ENCODE results near the gene CHSY1. TPM values are rescaled to one million over a fixed set of nuclear protein-coding genes. Genes with fewer than 3 reads are reported as not detected.
A peak's percentile ranks its signal among the peaks of the same experiment; 100 is the strongest.

CHSY1 gene
- total RNA-seq, 1 experiment from 2014 or later: 9.5 TPM

DNA sequence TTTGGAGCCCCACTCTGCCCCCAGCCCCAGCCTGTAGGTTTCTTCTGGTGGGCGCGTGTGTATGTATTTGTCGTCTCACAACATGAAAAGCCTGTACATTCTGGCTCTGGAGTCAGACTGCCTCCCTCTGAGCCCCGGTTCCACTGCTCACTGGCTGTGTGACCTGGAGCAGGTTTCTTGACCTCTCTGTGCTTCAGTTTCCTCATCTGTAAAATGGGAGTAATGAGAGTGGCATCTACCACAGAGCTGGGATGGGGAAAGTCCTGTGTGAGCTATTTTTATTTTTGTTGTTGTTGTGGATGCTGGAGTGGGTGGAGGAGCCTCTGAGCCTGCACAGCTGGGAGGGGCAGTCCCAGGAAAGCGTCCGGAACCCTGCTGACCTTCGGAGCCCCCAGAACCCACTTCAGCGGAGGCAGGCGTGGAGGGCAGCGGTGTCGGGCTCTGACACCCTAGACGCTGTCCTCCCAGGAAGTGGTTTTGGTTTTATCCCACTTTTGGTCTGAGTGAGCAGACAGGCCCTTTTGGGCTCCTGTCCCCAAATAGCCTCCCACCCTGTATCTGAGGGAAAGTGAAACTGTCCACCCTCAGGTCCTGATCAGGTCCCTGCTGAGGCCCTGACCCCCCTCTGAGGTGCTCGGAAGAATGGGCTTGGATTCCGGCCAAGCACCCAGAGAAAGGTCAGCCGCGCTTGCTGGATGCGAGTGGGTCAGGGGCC is 103.5 kb downstream of the CHSY1 start:
- in situ Hi-C loops (cut with HindIII; ENCODE audit: low sequenced_read_pairs): no loop called here
- DNase-seq (ENCODE audit: low spot score): no peak

DNA sequence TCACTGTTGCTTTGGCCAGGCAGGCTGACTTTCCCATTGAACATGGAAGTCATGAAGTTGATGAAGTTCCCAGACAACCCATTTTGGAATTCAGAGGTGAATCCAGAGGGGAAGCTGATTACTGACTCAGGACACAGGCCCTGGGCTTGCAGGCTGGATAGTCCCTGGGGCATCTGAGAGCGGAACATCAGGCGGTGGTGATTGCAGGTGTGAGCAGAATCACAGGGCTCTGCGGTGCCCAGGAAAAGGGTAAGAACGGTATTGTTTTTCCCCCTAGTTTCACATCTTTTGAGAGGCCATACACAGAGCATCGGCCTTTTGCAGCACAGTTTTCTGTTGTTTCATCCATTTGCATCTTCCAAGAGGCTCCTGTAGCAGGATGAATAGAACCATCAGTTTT is 104.7 kb downstream of the CHSY1 start:
- in situ Hi-C loops (cut with HindIII; ENCODE audit: low sequenced_read_pairs): no loop called here
- no peak for DNase-seq (ENCODE audit: low spot score)

DNA sequence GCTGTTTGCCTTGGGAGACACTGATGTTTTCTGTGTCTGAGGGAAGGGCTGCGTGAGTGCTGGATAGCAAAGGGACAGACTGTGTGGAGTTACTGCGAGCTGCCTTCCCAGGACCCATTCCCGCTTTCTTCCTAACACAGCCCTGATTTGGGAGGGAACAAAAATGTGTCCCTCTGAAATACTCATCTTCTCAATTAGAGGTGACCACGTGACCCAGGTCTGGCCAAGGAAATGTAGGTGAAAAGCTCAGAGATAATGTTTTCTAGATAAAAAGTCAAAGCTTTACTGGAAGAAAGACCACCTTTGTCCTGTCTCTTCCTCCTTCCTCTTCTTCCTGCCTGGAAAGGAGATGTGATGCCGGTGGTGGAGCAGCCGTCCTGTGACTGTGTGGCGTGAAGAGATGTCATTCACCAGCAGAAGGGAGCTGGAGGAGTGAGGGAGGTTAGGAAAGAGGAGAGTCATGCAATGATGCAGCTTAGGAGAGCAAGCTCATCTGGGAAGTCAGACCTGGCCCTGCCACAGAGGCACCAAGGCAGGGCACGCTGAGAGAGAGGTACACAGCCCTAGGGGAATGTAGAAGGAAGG is 105.6 kb downstream of the CHSY1 start:
- no peak for DNase-seq (ENCODE audit: low spot score)
- in situ Hi-C loops (cut with HindIII; ENCODE audit: low sequenced_read_pairs): no loop called here

DNA sequence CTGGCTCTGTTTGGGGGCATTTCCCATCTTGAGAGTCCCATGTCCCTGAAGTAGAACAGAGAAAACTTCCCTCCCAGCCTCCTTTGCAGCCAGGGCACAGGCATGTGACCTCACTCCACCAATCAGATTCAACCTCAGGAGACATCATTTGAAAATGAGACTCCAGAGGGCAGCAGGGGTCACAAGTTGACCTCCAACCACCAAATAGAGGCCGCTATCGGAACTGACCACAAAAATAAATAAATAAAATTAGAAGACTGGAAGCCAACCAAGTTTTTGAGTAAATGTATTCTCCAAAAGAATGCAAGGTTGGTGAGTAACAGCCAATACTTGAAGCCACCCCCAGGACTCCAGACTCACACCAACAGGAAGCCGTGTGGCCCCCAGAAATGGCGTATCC is 106.5 kb downstream of the CHSY1 start:
- in situ Hi-C loops (cut with HindIII; ENCODE audit: low sequenced_read_pairs): no loop called here
- DNase-seq (ENCODE audit: low spot score): no peak

DNA sequence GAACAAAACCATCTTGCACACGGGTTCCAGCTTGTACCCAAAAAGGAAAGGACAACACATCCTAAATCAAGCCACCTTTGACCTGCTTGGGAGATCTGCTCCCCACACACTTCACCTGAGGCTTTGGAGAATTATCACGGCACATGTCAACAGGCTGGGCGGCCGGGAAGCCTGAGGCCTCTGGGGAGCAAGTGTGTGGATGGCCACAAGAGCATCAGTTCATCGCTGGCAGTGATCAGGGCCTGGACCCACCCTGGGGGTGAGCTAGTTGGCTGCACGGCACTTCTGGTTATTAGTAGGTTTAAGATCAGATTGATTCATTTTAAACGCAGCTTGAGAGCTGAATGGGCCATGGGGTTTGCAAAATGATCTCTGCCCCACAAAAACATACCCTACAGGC is 108.5 kb downstream of the CHSY1 start:
- in situ Hi-C loops (cut with HindIII; ENCODE audit: low sequenced_read_pairs): no loop called here
- no peak for DNase-seq (ENCODE audit: low spot score)

DNA sequence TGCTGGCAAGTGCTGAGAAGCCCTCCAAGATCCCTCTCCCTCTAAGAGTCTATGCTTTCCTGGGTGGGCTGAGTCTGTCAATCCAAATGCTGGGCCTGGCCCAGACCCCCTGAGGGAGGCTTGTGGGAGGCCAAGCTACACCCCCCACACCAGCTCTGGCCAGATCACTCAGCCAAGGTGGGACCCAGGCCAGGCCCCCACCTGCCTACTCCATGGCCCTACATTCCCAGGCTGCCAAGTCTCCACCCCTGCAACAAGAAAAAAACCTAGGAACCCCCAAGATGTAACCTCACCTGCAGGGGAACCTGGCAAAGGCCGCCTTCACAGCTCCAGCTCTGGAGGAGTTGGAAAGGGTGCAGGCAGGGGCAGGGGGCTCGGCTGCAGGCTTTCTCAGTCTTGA is 109.1 kb downstream of the CHSY1 start:
- in situ Hi-C loops (cut with HindIII; ENCODE audit: low sequenced_read_pairs): no loop called here
- DNase-seq (ENCODE audit: low spot score): no peak

DNA sequence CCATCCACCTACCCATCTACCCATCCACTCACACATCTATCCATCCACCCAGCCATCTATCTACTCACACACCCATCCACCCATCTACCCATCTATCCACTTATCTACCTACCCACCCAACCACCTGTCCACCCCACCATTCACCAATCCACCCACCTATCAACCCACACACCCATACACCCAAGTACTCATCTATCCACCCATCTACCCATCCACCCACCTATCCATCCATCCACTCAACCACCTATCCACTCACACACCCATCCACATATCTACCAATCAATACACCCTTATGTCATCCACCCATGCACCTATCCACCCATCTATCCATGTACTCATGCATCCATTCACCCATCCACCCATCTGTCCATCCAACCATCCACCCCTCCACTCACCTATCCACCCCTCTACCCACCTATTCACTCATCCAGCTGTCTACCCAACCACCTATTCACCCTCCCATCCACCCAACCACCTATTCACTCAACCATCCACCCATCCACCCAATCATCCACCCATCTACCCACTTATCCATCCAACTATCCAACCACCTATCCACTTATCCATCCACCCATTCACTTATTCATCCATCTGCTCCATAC is 109.8 kb downstream of the CHSY1 start:
- no peak for DNase-seq (ENCODE audit: low spot score)
- in situ Hi-C loops (cut with HindIII; ENCODE audit: low sequenced_read_pairs): no loop called here

DNA sequence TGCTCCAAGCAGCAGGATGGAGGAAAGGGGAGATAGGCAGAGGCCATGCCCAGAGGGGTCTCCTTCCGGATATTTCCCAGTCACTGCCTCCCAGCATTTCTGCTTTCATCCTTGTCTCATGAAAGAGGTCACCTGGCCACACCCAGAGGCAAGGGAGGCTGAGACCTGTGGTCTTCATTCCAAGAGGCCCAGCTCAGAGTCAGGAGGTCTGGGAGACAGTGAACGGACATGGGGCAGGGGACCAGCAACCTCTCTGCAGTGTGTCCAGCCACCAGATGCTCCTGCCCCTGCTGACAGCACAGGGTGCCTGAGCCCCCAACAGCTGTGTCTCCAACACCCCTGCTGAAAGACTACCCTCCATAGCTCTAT is 111.2 kb downstream of the CHSY1 start:
- no peak for DNase-seq (ENCODE audit: low spot score)
- in situ Hi-C loops (cut with HindIII; ENCODE audit: low sequenced_read_pairs): no loop called here

DNA sequence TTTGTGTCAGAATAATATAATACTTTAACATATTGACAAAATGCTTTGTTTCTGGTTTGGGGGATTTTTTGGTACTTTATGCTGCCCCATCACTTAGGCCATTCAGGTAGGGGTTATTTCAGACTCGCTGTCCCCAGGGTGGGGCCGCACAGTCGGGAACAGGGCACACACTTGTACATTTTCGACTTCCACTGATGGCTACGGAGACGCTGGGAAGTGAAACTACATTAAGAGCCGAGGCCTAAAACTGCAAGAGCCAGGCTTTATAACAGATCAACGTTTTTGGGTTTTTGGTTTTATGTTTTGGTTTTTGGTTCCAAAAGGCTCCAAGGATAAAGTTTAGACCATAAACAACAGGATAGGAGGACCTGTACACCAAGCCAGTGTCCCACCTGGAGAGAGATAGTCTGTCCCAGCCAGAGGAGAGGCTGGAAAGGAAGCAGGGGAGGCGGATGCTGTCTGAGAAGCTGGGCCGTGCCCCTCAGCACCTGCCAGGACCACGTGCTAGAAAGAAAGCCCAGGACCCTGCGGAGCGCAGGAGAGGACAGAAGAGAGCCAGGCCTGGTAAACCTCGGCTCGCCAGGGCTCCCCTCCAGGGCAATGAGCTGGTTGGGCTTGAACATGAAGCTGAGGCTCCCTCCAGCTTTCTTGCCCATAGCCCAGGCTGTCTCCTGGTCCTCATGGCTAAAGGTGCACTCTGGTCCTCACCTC is 111.7 kb downstream of the CHSY1 start:
- in situ Hi-C loops (cut with HindIII; ENCODE audit: low sequenced_read_pairs): no loop called here
- no peak for DNase-seq (ENCODE audit: low spot score)

DNA sequence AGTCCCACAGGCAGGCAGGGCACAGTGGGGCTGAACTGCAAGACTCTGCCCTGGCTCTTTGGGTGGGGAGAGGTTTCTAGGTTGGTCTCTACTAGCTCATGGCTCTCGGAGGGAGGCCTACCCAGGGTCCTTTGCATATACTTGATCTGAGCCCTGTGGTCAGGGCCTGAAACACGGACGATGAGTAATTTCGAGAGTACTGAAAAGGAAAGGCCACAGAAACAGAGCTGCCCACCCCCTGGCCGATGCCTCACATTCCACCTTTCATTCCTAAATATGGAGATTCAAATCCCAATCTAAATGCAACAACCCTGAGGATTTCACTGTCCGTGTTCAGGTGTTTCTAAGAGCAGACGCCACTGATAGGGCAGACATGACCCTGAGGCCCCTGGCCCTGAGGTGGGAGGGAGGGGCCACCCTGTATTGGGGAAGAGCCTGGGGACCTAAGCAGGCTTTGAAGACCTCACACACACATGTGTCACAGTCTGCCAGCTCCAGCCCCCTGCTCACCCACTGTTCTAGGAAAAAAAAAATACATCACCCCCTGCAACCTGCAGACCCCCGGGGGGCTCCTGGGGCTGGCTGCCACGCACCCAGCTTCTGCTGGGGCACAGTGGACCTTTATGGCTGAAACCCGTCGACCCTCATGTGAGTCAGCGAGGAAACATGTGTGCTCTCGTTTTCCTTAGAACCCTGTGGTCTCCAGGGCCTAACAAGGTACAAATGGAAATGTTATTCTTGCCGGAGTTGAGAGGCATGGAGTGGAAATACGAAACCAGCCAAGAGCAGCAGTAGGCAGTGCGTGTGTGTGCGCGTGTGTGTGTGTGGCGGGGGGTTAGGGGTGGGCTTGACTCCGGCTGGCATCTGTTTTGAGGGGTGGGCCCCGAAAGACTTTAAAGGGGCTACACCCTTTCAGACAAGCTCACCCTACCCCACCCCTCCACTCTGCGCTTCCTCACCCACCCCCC is 112.7 kb downstream of the CHSY1 start:
- DNase-seq (ENCODE audit: low spot score): no peak
- in situ Hi-C loops (cut with HindIII; ENCODE audit: low sequenced_read_pairs): no loop called here

DNA sequence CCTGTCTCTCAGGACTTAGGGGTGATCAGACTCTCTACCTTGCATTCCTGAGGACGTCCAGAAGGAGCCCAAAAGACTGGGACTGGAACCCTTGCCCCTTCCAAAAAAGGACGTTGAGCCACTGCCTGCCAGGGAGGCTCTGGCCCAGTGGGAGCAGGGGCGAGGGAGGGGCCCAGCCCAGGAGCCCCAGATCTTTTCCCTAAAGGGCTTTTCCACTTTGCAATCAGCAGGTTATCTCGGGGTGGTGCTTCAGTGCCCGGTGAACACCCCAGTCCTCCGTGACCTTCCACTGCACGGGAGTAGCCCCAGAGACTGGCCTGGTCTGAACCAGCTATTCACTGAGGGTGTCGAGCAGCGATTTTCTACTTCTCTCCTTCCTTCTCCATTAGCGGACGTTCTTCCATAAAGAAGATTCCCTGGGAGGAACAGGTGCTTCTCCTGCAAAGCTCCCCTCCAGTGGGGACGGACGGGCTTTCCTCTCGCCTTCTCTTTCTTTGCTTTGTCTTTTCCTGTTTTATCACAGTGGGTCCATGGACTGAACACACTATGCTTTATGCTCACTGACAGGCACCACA is 113.7 kb downstream of the CHSY1 start:
- DNase-seq (ENCODE audit: low spot score): no peak
- in situ Hi-C loops (cut with HindIII; ENCODE audit: low sequenced_read_pairs): no loop called here

DNA sequence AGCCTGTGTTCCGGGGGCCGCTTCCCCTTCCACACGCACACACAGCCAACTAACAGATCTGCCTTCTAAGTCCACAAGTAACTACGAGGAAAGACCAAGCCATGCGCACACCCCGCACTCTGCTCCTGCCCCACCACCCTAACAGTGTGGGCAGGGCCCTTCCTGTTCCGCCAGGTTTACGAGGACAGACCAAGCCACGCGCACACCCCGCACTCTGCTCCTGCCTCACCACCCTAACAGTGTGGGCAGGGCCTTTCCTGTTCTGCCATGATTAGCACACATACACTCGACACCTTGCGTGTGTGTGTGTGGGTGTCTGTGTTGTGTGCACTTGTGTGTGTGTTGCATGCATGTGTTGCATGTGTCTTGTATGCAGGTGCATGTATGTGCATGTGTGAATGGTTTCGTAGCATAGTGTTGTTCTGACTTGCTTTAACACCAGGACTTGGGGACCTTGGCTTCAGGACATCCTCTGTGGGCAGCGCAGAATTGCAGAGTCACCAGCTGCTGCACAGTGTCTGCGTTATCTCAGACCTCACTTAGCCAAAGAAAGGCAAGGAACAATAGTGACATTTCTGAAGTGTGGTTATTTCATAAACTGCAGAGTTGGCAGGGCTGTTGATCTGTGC is 114.4 kb downstream of the CHSY1 start:
- no peak for DNase-seq (ENCODE audit: low spot score)
- in situ Hi-C loops (cut with HindIII; ENCODE audit: low sequenced_read_pairs): no loop called here

DNA sequence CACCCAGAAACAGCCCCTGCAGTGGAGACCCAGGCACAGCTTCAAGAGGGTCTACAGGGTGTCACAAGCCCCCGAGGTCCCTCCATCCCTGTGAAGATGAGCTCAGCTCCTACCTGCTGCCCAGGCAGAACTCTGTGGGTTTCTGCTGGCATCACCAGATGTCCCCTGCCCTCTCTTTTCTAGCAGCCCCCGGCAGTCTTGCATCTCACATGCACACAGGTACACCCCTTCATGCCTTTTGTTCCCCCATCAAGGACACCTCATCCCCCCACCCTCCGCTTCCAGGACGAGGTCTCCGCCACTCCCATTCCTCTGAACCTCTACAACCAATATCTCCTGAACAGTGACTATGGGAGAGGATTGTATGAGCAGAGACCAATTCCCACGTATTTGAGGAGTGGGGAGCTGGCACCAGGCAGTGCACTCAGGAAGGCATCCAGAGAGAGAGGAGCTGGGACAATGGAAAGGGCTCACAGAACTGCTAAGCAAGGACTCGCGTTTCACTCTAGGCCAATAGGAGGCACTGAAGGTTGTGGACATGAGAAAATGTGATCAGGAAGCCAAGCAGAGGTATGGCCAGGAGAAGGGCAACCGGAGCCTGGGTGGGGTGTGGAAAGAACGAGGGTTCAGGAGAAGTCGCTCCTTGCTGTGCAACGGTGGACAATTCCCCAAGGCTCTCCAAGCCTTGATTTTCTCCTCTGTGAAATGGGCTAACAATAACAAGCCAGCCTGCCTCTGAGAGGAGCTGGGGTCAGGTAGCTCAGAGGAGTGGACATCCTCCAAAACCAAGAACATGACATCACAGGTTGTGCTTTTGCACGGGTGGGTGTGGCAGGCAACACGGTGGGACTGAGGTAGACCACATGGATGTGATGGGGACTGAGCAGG is 115.2 kb downstream of the CHSY1 start:
- in situ Hi-C loops (cut with HindIII; ENCODE audit: low sequenced_read_pairs): no loop called here
- no peak for DNase-seq (ENCODE audit: low spot score)

DNA sequence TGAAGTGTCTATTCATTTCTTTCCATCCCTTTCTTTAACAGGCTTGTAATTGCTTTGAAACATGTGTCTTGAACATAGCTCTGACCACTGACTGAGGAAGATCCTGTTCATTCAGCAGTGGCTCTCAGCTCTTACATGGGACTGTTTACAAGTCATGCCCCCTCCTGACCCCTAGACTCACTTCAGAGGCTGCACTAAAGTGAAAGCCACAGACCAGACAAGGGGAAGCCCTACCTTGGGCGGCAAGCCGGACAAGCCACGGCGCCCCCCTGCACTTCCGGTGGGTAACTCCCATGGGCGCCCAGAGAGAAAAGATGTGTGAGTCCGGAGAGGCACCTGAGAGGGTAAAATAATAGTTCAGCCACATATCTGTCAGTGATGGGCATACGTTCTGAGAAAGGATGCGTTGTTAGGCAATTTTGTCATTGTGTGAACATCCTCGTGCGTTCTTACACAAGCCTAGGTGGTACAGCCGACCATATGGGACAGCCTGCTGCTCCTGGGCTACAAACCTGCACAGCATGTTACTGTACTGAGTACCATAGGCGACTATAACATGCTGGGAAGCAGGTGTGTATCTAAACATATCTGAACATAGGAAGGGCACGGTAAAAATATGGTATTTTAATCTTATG is 116.2 kb downstream of the CHSY1 start:
- DNase-seq (ENCODE audit: low spot score): no peak
- in situ Hi-C loops (cut with HindIII; ENCODE audit: low sequenced_read_pairs): no loop called here

DNA sequence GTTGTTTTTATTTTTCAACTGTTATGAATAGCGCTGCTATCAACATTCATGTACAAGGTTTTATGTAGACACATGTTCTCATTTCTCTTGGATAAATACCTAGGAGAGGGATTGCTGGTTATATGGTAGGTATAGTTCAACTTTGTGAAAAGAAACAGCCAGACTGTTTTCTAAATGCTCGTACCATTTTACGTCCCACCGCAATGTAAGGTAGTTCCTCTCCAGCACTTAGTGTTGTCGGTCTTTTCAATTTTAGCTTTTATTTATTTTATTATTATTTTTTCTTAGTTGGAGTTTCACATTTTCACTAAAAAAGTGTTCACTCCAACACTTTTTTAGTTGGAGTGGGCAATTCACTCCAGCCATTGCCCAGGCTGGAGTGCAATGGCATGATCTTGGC is 117.1 kb downstream of the CHSY1 start:
- in situ Hi-C loops (cut with HindIII; ENCODE audit: low sequenced_read_pairs): no loop called here
- DNase-seq (ENCODE audit: low spot score): no peak

DNA sequence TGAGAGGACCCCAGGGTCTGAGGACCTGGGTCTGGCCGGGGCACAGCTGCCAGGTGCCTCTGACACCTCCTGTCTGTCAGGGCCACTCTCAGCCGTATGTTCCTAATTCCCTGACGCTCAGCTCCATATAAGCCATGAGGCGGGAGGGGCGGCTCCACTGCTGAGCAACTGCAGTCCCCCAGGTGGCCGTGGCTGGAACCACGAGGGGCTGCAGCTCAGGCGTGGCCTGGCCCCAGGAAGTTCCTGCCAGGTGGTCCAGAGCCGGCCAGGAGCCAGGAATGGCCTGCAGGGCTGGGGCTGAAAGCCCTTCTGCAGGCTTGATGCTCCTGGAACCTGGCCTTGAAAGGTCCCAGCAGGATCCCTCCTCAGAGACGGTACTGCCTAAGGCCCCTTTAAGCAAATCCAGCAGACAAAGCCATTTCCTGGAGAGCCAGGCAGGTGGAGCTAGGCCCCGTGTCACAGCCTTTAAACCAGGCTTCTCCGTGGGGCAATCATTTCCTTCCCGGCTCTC is 118.0 kb downstream of the CHSY1 start:
- in situ Hi-C loops (cut with HindIII; ENCODE audit: low sequenced_read_pairs): no loop called here
- DNase-seq (ENCODE audit: low spot score): peak; percentile 67

DNA sequence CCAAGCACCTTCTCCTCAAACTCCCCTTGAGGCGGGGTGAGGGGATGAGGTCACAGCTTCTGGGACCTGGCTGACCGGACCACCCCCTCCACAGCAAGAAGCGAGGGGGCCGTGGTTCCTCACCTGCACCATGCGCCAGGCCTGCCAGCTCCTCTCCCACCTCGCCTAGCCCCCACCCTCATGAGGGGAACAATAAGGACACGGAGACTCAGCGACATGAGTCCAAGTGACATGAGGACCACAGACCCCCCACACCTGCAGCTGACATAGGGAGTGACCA is 118.7 kb downstream of the CHSY1 start:
- DNase-seq (ENCODE audit: low spot score): no peak
- in situ Hi-C loops (cut with HindIII; ENCODE audit: low sequenced_read_pairs): no loop called here
